ENCODE data around the gene LIMCH1. TPM values are rescaled to one million over a fixed set of nuclear protein-coding genes. Genes with fewer than 3 reads are reported as not detected.

LIMCH1 gene
- total and polyA plus RNA-seq, 2 of the 8 experiments (the other 6 are each of a cell fraction or from before 2014, with no cell fraction given): 2.7 to 3.0 TPM

DNA sequence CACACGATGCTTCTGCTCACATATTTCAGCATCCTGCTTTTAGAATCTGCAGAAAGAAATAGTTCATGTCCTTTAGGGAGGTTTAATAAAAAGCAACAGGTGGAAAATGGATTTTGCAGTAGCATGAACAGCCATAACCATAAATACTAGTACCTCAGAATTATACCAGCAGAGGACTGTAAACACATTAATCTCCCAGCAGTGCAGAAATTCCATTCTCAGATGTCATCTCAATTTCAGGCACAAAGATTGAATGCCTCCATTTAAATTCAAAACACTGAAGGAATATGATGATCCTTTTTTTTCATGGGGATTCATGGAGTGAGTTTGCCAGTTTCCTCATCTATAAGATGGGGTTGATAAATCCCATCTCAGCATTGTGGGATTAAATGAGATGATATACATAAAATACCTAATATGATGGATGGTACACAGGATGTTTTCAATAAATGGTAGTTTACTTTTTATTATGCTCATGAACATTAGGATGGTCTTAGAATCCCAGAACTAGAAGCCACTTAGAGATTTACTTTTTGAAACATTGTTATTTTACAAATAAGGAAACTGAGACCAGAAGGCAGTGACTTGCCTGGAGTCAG, 566 bp upstream of the LIMCH1 start (continued):
- TF ChIP-seq RXRA (IDR thresholded peaks at IDR 0.05; ENCODE audit: insufficient read depth, low read depth, low read length) (no peak), RFX5 (IDR thresholded peaks at IDR 0.05; ENCODE audit: borderline replicate concordance, low read depth, low read length) (no peak)
